IPS-18c (cell line): ENCODE measurements around the gene PDE10A.

ENCODE experiments used
- H3K4me3 ChIP-seq: 2 replicates; pipeline ENCODE4 v1.7.0; 2013; ENCODE audit warnings: low read depth, mild to moderate bottlenecking, low read length, moderate library complexity; ENCODE audit not compliant: insufficient read depth
- H3K9me3 ChIP-seq: one replicate; pipeline ENCODE4 v1.6.1; 2013; ENCODE audit warnings: mild to moderate bottlenecking, low read length, moderate library complexity; ENCODE audit not compliant: control insufficient read depth, insufficient read depth

The PDE10A gene

GRCh38 chr6:165365371-165365770 is 297.7 kb downstream of the PDE10A start:
- Histone ChIP-seq H3K4me3 (no peak overlapping the region), H3K9me3 (peaks cover 3% of the 10 kb centered on the region)

DNA sequence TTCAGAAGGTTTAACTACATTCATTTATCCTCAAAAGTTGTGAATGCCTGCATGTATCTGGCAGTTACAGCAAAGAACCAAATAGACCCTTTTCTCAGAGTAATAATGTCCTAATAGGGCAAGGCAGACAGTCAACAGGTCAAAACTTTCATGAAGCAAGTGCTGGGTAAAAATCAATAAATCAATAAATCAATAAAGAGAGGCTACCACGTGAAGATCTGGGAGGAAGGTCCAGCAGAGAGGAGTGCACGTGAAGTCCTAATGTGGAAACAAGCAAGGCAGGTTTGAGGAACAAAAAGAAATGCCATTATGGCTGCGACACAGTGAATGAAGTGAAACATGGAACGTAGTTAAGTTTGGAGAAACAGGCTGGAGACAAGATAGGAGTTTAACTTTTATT is 317.3 kb downstream of the PDE10A start:
- H3K4me3 ChIP-seq = no peak overlapping the region
- H3K9me3 ChIP-seq = peaks cover 7% of the 10 kb centered on the region

DNA sequence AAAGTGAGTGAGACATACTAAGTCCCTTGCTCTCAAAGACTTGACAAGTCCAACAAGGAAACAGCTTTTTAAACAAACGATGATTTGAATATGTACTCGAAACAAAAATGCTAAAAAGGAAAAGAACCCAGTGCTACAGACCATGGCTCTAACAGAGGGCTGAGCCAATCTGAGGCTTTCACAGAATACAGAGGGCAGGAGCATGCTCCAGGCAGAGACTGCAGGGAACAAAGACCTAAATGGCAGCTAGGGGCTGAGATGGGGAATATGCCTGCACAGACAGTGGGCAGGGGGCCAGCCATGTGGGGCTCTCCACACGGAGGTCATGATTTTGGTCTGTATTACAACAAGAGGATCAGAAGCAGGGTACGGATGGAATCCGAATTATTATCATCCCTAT is 322.5 kb downstream of the PDE10A start:
- H3K9me3 ChIP-seq = no peaks in the 10 kb centered on the region
- H3K4me3 ChIP-seq = no peak overlapping the region

DNA sequence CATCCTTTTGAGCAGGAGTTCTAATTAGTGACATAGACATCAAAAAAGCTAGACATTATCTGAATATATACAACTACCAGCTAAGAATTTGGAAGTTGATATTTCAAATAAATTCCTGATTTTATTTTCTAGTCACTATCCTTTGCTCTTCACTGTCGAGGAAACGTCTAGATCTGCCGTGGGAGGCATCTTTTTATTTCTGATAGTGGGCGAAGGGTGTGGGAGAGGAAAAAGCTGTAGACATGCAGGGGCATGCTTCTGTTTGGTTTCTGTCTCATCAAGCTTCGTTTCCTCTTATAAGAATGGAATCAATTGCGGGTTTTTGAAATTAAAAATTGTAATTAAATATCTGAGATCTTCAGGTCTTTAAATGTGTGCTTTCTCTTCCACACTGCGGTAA is 337.4 kb downstream of the PDE10A start:
- Histone ChIP-seq H3K9me3 (peaks cover 2% of the 10 kb centered on the region), H3K4me3 (no peak overlapping the region)

DNA sequence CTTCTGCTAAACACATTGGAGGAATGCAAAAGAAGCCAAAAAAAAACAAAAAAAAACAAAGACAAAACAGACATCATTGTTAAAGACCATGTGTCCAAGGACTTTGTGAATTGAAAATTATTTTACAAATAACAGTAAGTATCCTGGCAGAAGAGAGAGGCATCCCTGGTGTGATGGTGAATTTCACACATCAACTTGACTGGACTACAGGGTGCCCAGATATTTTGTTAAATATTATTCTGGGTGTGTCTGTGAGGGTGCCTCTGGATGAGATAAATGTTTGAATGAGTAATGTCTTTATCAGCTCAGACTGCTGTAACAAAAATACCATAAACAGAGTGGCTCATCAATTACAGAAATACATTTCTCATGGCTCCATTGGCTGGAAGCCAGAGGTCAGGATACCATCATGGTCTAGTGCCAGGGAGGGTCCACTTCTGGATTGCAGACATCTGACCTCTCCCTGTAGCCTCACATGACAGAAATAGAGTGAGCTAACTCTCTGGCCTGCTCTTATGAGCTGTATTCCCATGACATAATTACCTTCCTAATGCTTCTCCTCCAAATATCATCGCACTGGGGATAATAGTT is 341.4 kb downstream of the PDE10A start:
- Histone ChIP-seq H3K9me3 (peaks cover 5% of the 10 kb centered on the region), H3K4me3 (no peak overlapping the region)

GRCh38 chr6:165321150-165321549 is 341.9 kb downstream of the PDE10A start:
- Histone ChIP-seq H3K9me3 (peaks cover 5% of the 10 kb centered on the region), H3K4me3 (no peak overlapping the region)

DNA sequence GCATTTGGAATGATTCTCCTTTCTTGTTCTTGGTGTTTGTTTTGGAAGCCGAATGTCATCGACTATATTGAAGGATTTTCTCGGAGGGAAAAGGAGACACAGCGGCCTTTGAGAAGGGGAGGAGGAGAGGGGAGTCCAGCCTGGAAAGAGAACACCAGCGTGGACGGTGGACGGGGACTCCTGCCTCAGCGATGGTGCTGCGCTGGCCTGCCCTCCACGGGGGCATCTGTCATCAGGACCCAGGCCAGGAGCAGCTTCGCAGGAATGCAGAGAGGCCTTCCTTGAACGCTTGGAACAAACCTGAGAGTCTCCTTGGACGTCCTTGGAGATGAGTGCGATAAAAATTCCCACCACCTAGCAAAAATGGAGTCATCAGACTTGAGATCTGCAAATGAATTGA is 345.3 kb downstream of the PDE10A start:
- peaks cover 5% of the 10 kb centered on the region for H3K9me3 ChIP-seq
- no peak overlapping the region for H3K4me3 ChIP-seq

DNA sequence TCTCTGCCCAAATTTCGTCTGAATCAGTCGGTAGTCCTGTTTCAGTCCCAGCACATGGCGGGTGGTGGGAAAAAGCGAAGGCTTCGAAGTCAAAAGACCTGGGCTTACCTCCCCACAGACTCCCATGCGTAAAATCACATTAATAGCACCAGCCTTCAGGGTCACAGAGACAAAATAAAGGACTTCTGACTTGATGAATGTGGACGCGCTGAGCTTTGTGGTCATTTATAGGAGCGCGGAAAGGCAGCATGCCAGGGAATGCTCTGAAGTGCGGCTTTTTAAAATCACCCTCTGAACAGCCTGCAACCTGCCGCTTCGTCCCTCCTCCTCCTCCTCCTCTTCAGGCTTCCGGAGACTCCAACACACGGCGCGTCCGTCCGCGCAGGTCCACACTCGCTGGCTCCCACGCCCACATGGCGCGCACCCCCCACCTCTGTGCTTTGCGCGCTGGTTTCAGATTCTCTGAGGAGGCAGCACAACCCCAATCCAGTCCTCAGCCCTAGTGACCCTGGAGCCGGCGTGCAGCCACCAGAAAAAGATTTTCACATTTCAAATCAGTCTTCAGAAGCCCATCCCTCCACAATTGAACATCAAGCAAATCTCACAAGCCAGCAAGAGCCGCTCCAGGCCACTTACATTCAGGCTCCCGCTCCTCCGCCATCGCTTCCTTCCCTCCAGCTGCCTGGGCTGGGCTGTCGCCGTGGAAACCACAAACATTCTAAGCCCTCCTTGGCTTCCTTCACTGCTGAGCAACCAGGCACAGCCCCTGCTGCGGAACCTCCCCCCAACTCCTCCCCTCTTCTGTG is 353.9 kb downstream of the PDE10A start, which contains the start of gene C6orf118:
Gene C6orf118, minus strand, starts transcription at position 680 of the 806 bp plus-strand sequence. Its CDS starts 19 bp downstream, at position 661.
- H3K4me3 ChIP-seq = peak within 1 kb of the TSS; percentile 65
- no peaks in the 10 kb centered on the region for H3K9me3 ChIP-seq

- no peak overlapping the region for H3K4me3 ChIP-seq
- no peaks in the 10 kb centered on the region for H3K9me3 ChIP-seq
Observed at GRCh38 chr6:165306955-165307354, 356.1 kb downstream of the PDE10A start.

GRCh38 chr6:165301372-165302246 is 361.4 kb downstream of the PDE10A start:
- Histone ChIP-seq H3K4me3 (no peak overlapping the region), H3K9me3 (peaks cover 2% of the 10 kb centered on the region)

DNA sequence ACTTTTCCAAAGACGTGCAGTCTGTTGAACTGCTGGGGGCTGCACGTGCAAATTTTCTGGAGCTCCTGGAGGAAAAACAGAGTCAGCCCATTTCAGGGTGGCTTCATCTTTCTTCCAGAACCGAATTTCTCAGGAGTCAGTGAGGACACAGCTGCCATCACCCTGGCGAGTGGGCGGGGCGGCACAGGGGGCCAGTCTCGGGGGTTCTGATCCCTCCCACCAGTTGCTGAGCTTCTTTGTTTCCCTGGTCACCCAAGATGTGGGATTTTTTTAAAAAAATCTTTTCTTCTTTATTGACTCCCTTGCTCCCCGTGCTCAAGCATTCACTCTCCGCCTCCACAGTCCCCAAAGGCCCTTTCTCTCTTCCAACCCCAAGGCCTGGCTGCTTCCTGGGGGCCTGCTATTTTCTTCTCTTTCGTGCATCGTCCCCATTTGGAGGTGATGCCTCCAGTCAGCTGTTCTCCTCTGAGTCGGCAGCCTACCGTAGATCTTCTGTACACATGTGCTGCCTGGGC is 362.6 kb downstream of the PDE10A start:
- no peak overlapping the region for H3K4me3 ChIP-seq
- H3K9me3 ChIP-seq = peaks cover 2% of the 10 kb centered on the region

GRCh38 chr6:165298875-165299274 is 364.2 kb downstream of the PDE10A start:
- Histone ChIP-seq H3K9me3 (peaks cover 2% of the 10 kb centered on the region), H3K4me3 (no peak overlapping the region)

DNA sequence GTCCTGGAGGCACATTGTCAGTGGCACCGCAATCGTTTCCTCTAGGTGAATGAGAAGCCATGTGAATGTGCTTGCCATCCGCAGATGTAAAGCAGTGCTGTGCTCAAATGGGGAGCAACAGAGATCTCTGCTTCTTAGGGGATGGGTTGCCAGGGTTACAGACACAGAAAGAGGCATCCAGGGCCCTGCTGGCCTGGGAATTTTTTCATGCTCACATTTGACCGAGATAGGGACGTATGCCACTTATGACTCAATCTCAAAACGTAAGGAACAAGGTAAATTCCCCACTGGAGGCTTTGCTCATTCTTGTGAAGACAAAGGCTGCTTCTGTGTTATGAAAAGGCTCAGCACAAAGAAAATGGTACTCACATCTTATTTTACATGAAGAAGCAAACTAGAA is 364.6 kb downstream of the PDE10A start:
- Histone ChIP-seq H3K4me3 (no peak overlapping the region), H3K9me3 (peaks cover 2% of the 10 kb centered on the region)

GRCh38 chr6:165292657-165293056 is 370.4 kb downstream of the PDE10A start:
- H3K9me3 ChIP-seq = no peaks in the 10 kb centered on the region

More at GRCh38 chr6:165292657-165293056, 370.4 kb downstream of the PDE10A start:
- H3K4me3 ChIP-seq = no peak overlapping the region
